Fibroblast of mammary gland (primary cell): ENCODE data around the gene ZNF654.
"Not testable (repeated sequence)": the region's sequence is repeated elsewhere in the genome, so short reads cannot be mapped to it uniquely, and the experiment has no call there.

Experiments
- DNase-seq: peaks from one replicate; pipeline ENCODE4 v3.0.0-alpha.2; 2010; ENCODE audit warnings: low read depth
- H3K4me3 ChIP-seq: 2 replicates; pipeline ENCODE4 v1.5.1; 2011; ENCODE audit warnings: low read depth, mild to moderate bottlenecking, low read length, moderate library complexity; ENCODE audit not compliant: control insufficient read depth
- CTCF ChIP-seq: conservative IDR thresholded peaks from 2 replicates; pipeline ENCODE4 v1.5.1; 2011; ENCODE audit warnings: low read depth, low read length, inconsistent platforms; ENCODE audit not compliant: control insufficient read depth, insufficient read depth

Gene ZNF654

GRCh38 chr3:88101142-88101541, 42.1 kb downstream of the ZNF654 start:
- no peak overlapping the region for H3K4me3 ChIP-seq
- DNase-seq = no peak

GRCh38 chr3:88105325-88105724, 46.3 kb downstream of the ZNF654 start:
- H3K4me3 ChIP-seq = no peak overlapping the region
- TF ChIP-seq CTCF = no peak
- peak; percentile 25 for DNase-seq

More at GRCh38 chr3:88101142-88101541, 42.1 kb downstream of the ZNF654 start:
- no peak for TF ChIP-seq CTCF

- no peak overlapping the region for H3K4me3 ChIP-seq
- no peak for DNase-seq
- no peak for TF ChIP-seq CTCF
These were observed 53.2 kb downstream of the ZNF654 start for GRCh38 chr3:88112289-88112688.

GRCh38 chr3:88113311-88114162, 54.5 kb downstream of the ZNF654 start:
- TF ChIP-seq CTCF = peak; percentile 83
- peak; percentile 78 for DNase-seq
- no peak overlapping the region for H3K4me3 ChIP-seq

- no peak for TF ChIP-seq CTCF
- DNase-seq = no peak
- no peak overlapping the region for H3K4me3 ChIP-seq
These were observed 56.0 kb downstream of the ZNF654 start for GRCh38 chr3:88114878-88115549.

- no peak overlapping the region for H3K4me3 ChIP-seq
- TF ChIP-seq CTCF = no peak
- DNase-seq = no peak
These were observed 58.6 kb downstream of the ZNF654 start for GRCh38 chr3:88117683-88118082.

- DNase-seq = not testable (repeated sequence)
These were observed 59.5 kb downstream of the ZNF654 start for GRCh38 chr3:88118603-88119002.

More at GRCh38 chr3:88118603-88119002, 59.5 kb downstream of the ZNF654 start:
- not testable (repeated sequence) for H3K4me3 ChIP-seq
